ENCODE data around the gene TDP2. TPM values are rescaled to one million over a fixed set of nuclear protein-coding genes. Genes with fewer than 3 reads are reported as not detected.
"Not testable (repeated sequence)": the region's sequence is repeated elsewhere in the genome, so short reads cannot be mapped to it uniquely, and the experiment has no call there.

The TDP2 gene
- total RNA-seq, 1 donor from 2014 or later: 27.2 TPM

DNA sequence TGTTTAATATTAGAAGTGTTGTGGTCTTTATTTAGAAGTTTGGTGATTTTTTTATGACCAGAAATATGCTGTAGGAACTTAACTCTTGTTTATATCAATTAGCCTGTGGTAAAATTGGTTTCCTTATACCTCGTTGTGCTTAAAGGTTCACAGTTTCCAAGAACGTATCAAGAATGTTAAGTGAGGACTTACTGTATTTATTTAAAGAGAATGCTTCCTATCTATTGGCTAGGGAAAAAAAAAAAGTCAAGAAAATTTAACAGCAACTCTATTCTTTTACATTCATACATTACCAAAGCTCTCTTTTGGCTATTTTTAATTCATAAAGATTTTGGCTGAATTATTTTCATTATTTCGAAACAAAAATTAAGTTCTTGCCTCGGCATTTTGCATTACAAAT, 22.3 kb downstream of the TDP2 start:
- no peak for DNase-seq

DNA sequence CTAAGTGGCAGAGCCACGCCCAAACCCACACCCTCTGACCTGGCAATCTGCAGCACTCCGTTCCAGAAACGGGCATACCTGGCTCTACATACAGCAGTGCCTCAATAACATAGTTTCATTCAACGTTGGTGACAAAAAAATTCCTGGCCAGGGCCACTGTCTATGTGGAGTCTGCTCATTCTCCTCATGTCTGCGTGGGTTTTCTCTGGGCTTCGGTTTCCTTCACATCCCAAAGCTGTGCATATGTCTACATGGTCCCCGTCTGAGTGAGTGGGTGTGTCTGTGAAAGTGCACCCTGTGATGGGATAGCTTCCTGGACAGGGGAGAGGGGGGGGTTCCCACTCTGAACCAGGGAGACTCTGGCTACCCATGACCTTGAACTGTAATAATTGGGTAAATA, 22.8 kb downstream of the TDP2 start:
- DNase-seq: no peak

DNA sequence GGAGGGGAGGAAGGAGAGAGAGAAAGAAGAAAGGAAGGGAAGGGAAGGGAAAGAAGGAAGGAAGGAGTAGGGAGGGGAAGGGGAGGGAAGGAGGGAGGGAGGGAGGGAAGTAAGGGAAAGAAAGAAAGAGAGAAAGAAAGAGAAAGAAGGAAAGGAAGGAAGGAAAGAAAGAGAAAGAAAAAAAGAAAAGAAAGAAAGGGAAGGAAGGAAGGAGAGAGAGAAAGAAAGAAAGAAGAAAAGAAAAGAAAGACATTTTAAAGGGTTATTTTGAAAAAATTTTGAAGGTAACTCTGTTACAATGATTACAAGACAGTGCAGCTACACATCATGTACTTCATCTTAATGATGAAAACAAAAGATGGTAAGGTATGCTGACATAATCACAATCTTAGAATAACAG, 24.6 kb downstream of the TDP2 start:
- DNase-seq: no peak

DNA sequence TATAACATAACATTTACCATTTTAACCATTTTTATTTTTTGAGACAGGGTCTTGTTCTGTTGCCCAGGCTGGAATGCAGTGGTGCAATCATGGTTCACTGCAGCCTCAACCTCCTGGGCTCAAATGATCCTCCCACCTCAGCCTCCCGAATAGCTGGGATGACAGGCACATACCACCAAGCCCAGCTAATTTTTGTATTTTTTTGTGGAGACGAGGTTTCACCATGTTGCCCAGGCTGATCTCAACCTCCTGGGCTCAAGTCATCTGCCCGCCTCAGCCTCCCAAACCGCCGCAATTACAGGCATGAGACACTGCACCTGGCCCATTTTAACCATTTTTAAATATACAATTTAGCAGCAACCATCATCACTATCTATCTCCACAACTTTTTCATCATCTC, 26.1 kb downstream of the TDP2 start:
- not testable (repeated sequence) for DNase-seq

DNA sequence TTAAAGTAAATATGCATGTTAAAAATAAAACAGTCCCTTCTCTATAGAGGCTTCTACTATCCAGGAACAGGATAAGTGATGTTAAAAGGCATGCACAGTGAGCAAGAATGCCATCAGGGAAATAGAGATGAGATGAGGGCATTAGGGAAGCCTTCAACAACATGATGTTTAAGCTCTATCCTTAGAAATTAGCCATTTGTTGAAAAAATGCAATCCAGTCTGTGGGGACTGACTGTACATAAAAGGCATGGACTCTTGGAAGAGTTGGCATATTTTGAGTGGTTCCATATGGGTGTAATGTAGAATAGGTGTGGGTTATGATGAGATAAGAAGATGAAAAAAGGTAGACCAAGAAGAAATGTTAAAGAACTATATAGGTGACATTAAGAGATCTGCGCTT, 26.5 kb downstream of the TDP2 start:
- DNase-seq: no peak

DNA sequence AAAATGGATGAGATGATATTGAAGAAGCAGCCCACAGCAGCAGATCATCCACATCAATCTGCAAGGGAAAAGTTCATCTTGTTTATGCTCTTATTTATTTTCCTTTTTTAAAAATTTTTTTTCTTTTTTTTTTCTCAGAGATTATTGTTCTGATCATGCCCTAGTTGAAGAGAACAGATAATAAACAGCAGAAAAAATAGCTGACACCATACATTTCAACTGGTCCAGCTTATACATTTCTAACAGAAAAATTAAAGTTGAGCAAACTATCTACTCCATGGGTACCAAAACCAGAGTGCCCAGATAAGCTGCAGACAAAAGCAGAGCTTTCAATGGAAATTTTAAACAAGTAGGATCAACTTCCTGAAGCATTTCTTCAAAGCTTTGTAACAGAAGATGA, 30.0 kb downstream of the TDP2 start:
- no peak for DNase-seq

DNA sequence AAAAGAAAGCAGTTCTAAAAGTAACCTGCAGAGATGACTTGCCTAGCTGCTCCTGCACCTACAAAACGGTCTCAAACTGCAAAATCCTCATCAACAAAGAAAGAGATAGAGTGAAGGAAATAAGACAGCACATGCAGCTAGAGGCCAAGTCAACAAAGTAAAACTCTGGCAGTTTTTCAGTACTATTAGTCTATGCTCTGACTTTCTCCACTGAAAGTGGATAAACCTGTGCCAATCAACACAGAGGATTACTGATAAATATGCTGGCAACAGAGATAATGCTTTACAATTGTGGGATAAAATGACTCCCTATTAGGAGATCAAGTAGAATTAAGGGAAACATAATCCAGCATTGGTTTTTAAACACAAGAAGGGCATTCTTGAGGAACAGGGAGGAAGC, 34.1 kb downstream of the TDP2 start:
- no peak for DNase-seq

DNA sequence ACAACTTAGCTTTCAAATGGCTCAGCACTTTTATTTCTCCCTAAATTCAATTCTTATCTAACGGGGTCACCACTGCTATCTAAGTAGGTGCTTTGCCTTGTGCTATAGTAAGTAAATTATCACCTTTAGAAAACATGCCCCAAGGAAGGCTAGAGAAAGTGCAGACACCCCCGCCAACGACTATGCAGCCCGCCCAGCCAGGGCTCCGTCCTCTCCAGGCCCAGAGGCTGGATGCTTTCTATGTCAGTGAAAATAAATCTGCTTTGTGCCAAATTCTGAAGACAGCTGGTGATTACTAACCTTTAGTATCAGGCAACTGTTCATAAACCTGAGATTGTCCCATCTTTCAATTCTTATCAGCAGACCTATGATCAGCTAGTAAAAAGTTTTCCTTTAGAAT, 35.0 kb downstream of the TDP2 start:
- no peak for DNase-seq

DNA sequence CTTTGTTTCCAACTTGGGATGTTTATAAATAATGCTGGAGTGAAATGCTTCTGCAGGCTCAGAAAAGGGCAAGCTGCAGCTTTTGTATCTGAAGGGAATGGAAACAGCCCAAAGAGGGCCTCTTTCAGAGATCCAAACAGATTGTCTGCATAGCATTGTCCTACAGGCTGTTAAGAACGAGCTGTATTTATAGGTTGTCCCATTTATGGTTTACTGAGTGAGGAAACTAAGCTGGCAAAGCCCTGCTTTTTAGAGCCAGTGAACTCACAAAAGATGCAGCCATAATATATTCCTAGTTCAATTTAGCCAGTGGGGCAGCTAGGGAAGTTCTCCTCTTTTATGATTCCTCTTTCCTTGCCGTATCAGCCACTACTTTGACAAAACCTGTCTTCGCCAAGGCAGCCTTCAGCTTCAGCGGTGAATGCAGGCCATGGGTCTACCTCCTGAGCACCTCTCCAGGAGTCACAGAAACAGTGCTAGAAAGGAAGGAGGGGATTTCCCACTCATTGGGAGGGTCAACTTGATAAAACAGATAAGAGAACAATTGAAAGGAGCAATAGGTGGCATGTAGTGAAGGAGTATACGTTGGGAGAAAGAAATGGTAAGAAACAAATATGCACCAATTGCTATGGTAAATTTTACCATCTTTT, 35.7 kb downstream of the TDP2 start:
- DNase-seq: no peak

DNA sequence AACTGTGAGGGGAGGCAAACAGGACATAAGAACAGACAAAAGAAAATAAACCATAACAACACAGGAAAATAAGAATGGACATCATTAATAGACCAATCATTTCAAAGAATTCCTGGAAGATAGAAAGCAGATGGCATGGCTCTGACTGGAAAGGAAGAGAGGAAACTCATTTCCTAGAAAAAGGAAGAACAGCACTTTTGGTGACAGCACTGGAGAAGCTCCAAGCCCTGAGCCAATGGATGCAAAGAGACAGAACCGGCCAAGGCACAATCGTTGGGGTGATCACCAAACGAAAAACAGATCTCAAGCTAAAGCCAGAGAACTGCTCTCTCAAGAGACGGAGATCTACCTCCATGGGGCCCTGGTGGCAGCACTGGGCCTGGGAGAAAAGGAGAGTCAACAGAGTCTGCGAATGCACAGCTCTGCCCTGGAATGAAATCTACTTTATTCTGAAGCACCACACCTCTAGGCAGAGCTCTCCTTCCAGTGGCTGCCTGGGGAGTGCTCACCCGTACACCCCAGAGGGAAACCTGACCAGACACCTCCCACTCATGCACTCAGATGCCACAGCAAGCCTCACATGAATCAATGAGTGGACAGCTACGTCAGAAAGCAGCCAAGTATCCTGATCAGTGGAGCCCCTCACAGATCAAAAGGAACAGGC, 44.9 kb downstream of the TDP2 start:
- DNase-seq: no peak

DNA sequence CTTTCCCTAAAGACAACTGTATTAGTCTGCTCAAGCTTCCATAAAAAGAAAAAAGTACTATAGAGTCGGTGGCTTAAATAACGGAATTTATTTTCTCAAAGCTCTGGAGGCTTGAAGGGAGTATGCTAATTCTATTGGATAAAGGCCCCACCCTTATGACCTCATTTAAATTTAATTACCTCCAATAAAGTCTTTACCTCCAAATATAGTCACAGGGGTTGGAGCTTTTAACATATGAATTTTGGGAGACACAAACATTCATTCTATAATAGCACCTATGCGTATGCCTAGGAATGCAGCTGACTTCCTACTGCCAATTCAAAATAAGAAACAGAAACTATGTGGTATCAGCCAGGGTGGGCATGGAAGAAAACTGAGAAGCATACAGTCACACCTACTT, 46.1 kb downstream of the TDP2 start:
- no peak for DNase-seq

DNA sequence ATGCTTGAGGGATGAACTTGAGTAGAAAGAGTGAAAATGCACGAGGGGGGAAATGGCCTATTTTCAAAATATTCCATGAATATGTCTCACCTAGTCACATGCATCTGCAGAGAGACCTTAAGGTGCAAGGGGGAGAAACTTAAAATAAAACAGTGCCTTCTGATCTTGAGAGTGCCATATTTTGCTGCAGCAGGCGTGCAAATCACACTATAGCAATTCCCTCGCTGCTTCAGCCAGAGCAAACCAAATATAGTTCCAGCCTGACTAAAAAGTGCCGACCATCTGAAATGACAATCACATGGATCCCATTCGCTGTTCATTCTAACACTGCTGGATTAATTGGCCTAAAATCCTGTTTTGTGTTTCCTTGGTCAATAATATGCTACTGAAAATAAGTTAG, 47.0 kb downstream of the TDP2 start:
- DNase-seq: no peak

DNA sequence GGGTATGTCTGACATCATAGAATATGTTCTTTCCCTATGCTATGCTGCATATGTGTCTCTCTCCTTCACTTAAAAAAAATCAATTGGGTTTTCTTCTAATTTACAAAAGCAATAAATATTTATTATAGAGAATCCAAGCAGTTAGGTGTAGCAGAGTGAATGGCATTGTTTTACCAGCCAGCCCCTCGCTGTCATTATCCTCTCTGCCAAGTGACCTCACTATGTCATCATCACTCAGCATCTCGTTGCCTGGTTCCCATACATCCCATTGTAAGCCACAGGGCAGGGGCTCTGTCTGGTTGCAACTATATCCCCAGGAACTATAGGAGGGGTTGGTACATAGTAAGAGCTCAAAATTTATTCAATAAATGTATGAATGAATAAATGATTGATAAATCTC, 52.1 kb downstream of the TDP2 start:
- no peak for DNase-seq

DNA sequence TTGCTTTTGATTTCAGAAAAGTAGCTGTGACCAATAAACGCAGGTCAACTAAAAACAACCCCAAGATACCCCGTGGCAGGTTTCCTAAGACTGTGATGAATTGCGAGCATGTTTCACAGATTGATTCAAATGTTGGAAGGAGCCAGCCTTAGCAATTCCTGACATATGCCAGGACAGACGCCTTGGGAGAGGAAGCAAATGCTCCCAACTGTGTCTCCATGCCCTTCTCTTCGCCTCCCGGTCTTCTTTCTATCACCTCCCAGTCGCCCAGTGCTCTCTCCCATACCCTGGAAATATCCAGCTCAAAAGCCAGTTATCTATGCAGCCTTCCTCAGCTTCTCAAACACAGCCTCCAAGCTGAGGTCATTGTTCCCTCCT, 52.7 kb downstream of the TDP2 start:
- DNase-seq: no peak

DNA sequence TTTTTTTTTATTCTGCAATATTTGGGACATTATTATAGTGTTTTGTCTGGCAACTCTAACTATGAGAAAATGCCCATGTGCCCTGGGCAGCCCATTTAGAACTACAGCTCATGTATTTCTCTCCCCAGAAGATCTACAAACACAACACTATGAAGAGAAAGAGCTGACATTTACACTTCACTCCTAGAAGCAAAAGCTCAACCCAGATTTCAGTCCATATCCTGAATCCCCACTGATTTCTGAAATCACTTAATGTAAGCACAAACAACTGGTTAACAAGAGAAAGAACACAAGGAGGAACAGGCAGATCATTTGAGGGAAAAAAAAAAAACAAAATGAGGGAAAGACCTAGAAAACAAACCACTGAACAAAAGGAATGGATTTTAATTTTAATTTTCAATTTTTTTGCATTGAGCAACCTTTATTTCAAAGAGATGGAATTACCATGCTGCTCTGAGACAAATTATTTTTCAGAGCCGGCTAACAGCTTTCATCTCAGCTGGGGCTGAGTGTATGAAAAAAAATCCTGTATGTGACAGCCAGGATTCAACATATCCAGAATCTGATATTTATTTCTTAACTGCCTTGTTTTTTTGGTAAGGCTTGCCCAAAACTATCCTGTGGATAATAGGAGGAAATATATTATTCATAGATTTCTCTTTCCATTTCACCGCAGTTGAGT, 53.2 kb downstream of the TDP2 start:
- DNase-seq: no peak

DNA sequence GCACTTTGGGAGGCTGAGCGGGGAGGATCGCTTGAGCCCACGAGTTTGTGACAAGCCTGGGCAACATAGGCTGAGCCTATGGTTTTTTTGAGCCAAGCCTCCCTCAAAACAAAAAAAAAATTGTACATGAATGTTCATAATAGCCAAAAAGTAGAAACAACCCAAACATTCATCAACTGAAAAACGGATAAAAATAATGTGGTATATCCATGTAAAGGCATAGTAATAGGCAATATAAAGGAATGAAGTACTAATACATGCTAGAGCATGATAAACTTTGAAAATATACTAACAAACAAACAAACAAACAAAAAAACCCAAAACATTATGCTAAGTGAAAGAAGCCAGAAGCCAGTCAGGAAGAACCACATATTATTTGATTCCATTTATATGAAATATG, 56.0 kb downstream of the TDP2 start:
- no peak for DNase-seq

DNA sequence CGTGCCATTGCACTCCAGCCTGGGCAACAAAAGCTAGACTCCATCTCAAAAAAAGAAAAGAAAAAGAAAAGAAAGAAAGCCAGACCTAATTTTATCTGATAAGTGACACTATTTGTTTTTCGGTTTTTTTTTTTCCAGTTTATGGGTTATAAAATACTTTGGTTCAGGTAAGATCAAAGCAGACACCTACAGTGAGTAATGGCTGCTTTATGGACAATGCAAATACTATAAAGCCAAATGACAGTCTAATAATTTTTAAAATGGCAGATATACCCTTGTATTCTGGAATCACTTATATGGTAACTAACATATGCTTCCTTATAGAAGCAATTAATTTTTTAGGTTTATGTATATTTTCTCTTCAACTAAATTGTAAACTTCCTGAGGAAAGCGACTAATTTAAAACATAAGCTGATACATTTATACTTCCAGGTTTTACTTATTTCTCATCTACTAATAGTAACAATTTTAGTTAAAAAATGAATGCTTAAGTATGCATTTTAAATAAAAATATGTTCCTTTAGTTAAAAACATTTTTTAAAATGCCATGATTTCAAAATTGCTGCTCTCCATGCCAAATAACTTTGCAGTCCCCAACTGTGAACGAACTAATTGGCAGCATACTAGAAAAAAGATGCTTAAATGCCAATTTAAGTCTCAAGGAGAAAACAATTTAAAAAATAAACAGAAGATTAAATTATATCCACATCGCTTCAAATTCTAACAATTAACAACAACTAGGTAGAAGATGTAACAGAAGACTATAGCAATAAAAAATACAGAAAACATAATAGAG, 59.2 kb downstream of the TDP2 start:
- no peak for DNase-seq

DNA sequence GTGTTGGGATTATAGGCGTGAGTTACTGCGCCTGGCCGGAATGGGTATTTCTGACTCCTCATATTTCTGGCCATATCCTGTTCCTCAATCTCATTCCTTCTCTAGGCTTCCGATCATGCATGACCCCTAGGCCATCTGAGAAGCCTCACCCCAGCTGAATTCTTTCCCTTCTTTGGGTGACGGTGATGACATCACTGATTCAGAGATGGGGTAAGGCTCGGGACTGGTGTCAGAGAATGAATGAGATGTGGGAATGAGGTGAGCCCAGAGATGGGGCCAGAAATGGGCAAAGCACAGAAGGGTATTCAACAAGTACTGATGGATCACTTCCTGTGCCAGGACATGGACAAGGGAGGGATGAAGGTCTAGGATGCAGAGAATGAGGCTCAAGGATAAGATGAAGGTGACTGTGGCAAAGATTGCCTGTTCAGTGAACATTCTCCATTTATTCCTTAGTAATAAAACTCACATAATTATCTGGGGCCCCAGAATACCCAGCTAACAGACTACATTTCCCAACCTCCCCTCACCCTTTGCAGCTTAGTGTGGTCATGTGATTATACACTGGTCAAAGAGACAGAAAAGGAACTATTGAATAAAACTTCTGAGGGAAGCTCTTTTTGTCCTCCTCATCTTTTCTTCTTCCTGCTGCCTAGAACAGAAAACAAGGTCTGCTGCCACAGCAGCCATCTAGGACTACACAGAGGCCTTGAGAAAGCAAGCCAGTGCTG, 60.3 kb downstream of the TDP2 start:
- no peak for DNase-seq

DNA sequence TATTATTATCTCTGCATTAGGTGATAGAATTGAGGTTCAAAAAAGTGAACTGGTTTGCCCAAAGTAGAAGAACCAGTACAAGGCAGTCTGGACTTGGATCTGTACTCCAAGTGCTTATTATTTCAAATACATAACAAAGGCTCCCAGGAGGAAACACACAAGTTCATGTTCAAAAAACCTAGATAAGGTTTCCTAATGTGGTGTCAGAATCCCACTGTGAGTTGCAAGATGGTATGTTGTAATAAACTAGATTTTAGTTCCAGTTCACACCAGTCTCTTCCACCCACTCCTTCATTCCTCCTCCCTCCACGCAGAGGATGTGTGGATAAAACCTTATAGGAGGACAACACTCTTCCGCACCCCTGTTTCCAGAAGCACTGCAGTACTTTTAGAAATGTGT, 63.5 kb downstream of the TDP2 start:
- DNase-seq: no peak

DNA sequence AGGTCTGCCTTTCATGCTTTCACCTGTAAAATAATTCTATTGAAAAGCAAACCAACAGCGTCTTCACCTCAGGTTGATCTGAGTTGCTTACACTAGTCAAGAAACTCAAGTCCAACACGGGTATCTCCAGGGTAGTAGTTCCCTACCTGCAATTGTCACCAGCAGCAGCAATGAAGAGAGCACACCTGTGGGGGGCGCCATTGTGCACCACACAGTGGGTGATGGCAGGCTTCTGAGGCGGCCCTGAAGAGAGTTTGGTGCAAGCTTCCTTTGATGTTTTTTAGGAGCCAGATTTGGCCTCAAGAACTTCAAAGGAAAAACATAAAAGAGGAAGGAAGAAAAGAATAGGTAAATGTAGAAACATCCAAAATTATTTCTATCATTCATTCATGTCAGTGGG, 65.8 kb downstream of the TDP2 start:
- no peak for DNase-seq

All from dermis blood vessel endothelial cell (primary cell).